Subcutaneous adipose tissue (tissue), 4 donors: ENCODE results near the gene OGFOD1. TPM values are rescaled to one million over a fixed set of nuclear protein-coding genes. Genes with fewer than 3 reads are reported as not detected.

Experiments used
- total RNA-seq, 4 donors: library from RNA; depleted of rRNA; stranded (reverse); fragments of >200 nt; gene quantifications; one replicate each; pipeline ENCODE4 v1.1.0, GENCODE V29; 2016
- TF ChIP-seq, protein P1 (sequence below): fragments of 450-650 bp; IDR thresholded peaks from one replicate; pipeline ENCODE4 v1.5.1; 2016; ENCODE audit warnings: low read depth, mild to moderate bottlenecking, control low read depth, antibody characterized with exemption, moderate library complexity

The OGFOD1 gene
- total RNA-seq, 4 donors from 2014 or later: 14.5 to 53.2 (median 26.2) TPM

DNA sequence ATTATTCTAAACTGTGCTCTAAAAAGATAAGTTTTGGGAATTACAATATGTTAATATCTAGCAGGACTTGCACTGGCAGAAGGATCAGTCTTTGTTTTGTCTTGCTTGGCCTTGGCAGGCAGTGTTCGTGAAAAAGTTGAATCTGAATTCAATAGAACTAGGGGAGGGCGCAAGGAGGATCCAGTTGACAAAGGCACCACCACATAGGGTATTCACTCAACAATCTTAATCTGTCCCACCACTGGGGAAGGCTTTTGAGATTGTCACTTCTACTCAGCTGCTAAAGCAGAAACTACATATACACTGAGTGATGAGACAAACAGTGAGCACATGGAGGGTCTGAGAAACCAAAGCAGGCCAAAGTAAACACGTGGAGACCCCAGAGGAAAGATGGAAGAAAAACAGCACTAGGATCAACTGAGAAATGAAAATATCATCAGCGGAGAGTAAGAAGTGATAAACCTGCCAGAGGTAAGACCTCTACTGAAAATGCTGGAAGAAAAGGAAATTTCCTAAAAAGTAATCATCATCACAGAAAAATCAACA lies 28.4 kb upstream of the OGFOD1 start:
- TF ChIP-seq, protein P1, sequence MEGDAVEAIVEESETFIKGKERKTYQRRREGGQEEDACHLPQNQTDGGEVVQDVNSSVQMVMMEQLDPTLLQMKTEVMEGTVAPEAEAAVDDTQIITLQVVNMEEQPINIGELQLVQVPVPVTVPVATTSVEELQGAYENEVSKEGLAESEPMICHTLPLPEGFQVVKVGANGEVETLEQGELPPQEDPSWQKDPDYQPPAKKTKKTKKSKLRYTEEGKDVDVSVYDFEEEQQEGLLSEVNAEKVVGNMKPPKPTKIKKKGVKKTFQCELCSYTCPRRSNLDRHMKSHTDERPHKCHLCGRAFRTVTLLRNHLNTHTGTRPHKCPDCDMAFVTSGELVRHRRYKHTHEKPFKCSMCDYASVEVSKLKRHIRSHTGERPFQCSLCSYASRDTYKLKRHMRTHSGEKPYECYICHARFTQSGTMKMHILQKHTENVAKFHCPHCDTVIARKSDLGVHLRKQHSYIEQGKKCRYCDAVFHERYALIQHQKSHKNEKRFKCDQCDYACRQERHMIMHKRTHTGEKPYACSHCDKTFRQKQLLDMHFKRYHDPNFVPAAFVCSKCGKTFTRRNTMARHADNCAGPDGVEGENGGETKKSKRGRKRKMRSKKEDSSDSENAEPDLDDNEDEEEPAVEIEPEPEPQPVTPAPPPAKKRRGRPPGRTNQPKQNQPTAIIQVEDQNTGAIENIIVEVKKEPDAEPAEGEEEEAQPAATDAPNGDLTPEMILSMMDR: no peak

DNA sequence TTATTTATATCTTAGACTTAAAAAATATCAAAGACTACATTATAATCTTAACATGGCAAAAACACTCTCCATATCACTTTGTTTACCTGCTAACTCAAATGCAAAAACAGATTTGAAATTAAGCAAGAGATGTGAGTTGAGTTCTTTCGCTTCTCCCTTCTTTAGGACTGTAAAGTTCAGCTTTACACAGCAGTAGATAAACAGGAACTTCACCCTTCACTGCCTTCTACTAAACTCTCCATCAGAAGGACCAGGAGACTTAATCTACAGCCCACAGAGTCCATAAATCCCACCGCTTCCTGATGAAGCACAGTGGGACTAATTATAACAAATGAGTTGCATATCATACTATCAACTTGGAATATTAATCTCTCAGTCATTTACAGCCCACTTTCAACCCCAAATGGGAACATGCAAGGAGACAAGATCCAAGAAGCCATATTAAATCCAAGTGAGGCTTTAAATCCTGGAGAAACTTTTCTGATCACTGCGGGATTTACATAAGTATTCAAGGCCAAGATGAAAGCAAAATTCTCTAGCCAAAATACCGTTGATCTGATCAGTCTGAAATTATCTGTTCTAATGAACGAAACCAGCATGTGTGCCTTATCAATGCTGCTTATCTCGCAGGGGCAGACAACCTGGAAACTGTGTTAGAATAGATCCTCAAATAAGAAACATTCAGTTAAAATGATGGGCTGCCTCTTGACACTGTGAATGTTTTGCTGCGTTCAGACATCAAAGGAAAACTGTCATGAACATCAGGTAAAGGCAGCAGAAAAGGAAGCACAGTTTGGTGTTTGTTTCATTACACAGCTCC lies 27.6 kb upstream of the OGFOD1 start:
- TF ChIP-seq, protein P1: no peak

DNA sequence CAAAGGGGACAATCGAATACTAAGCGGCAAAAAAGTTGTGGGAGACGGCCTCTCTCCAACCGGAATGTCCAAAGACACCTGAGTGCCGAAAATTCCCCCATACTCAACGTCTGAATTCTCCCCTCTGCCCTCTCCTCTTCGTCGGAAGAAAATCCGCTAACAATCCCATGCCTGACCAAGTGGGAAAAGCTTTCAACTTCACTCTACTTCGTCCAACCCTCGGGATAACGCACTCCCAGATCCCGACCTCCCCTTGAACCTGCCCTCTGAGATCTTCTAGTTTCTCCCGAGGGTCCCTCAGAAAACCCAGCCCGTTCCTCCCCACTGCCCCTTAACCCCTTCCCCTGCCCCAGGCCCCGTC lies 27.0 kb upstream of the OGFOD1 start:
- TF ChIP-seq, protein P1: no peak

DNA sequence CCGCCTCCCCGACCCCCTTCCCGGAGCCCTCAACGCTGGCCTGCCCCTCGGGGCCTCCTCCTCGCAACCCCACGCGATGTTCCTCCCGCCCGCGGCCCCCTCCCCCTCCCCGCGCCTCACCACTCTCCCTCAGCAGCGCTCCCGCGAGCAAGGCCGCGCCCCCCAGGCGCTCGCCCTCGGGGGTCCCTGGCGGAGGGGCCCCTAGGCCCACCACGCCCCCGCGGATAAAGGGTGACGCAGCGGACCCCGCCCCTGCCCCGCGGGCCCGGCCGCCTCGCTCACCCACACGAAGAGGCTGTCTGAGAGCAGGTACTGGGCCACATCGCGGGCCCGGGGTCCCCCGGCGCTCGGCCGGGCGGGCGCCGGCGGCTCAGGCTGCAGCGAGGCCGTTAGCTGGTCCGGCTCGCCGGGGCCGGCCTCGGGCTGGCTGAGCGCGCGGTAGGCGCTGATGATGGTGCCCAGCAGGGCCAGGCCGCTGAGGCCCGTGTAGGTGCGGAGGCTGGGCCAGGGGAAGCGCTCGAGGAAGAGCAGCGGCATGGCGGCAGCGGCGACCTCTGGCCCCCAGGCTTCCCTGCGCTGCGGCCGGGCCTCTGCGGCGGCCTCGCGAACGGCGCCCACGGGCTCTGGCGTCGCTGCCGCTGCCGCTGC lies 26.4 kb upstream of the OGFOD1 start:
- TF ChIP-seq, protein P1: no peak

DNA sequence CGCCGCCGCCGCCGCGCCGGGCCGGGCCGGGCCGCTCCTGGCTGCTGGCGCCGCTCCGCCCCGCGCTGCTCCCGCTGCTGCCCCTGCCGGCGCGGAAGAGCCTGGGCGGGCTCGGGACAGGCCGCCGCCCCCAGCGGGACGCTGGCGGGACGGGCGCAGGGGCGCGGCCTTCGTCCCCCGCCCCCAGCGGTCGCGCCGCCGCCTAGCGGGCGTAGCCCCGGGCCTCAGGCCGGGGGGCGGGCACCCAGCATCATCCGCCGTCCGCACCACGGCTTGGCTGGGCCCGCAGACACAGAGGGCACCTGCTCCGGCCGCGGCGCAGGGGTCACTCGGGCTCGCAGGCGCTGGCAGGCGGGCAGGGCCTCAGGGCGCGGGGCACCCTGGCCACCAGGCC lies 25.9 kb upstream of the OGFOD1 start, which contains the start of gene AMFR:
Gene AMFR (minus strand): TSS at position 107 of the 394 bp plus-strand sequence. CDS start 218 bp downstream, outside the sequence.
- TF ChIP-seq, protein P1: no peak

DNA sequence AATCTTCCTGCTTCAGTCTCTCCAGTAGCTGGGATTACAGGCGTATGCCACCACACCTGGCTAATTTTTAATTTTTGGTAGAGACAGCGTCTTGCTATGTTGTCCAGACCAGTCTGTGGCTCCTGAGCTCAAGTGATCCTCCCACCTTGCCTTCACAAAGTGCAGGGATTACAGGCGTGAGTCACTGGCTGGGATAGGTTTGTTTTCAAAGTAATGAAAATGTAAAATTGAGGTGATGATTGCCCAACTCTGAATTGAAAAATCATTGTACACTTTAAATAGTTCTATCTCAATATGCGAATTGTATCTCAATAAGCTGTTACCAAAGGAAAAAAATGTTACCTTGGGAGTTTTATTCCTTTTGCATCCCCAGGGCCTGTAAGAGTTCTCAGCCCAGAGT lies 24.8 kb upstream of the OGFOD1 start:
- TF ChIP-seq, protein P1: no peak

DNA sequence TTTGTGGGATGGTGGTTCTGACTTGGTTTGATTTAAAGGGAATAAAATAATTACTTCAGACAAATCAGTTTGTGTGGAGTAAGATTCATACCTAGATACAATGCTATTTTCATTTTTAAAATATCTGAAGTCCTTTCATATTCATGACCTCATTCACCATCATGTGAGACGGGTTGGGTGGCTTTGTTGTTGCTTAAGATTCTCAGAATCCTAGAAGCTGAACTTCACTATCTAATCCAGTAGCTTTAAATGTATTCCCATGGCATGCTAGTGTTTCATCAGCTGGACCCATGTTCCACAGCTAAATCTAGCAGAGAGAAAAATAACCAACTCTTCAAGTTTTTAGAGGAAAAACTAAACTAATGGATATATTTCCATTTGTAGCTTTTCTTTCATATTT lies 23.3 kb upstream of the OGFOD1 start:
- TF ChIP-seq, protein P1: no peak
